RWPE2 (cell line): ENCODE measurements around the gene DHX30.

Experiments
- ATAC-seq: fragments of 200-7000 bp; cut with Tn5 transposase; 3 replicates; pipeline ENCODE4 v1.9.1; 2021; ENCODE audit warnings: low read depth
- DNase-seq: peaks from one replicate; pipeline ENCODE4 v3.0.0-alpha.2; 2020; ENCODE audit warnings: low spot score
- H3K27ac ChIP-seq: fragments of 450-650 bp; 2 replicates; pipeline ENCODE4 v1.5.1; 2017; ENCODE audit warnings: mild to moderate bottlenecking; ENCODE audit not compliant: poor library complexity, severe bottlenecking
- H3K27me3 ChIP-seq: fragments of 250-450 bp; sonication (Bioruptor Pico); 2 replicates; pipeline ENCODE4 v1.5.1; 2021; ENCODE audit warnings: mild to moderate bottlenecking, moderate library complexity; ENCODE audit not compliant: insufficient read depth, poor library complexity, severe bottlenecking
- H3K36me3 ChIP-seq: fragments of 250-450 bp; sonication (Bioruptor Pico); 2 replicates; pipeline ENCODE4 v1.5.1; 2020; ENCODE audit warnings: low read depth, mild to moderate bottlenecking, moderate library complexity
- H3K4me1 ChIP-seq: fragments of 250-450 bp; sonication (Bioruptor Pico); 2 replicates; pipeline ENCODE4 v1.5.1; 2021; ENCODE audit warnings: mild to moderate bottlenecking, moderate library complexity; ENCODE audit not compliant: insufficient read depth, poor library complexity, severe bottlenecking
- H3K4me3 ChIP-seq: fragments of 250-450 bp; sonication (Bioruptor Pico); 2 replicates; pipeline ENCODE4 v1.5.1; 2021; ENCODE audit warnings: mild to moderate bottlenecking, moderate library complexity; ENCODE audit not compliant: severe bottlenecking
- H3K9me3 ChIP-seq: fragments of 250-450 bp; sonication (Bioruptor Pico); 2 replicates; pipeline ENCODE4 v1.5.1; 2021; ENCODE audit warnings: mild to moderate bottlenecking, moderate library complexity; ENCODE audit not compliant: severe bottlenecking
- CTCF ChIP-seq: fragments of 450-650 bp; IDR thresholded peaks from one replicate; pipeline ENCODE4 v1.5.1; 2017; ENCODE audit warnings: mild to moderate bottlenecking, moderate library complexity; ENCODE audit not compliant: poor library complexity, severe bottlenecking

DHX30 gene

GRCh38 chr3:47874438-47874837, 71.5 kb downstream of the DHX30 start:
- no peaks in the 10 kb centered on the region for H3K4me1 ChIP-seq
- ATAC-seq (no peak), DNase-seq (no peak)
- H3K27ac ChIP-seq, result no peak overlapping the region
- H3K4me3 ChIP-seq, result no peak overlapping the region
- no peaks in the 10 kb centered on the region for H3K9me3 ChIP-seq
- TF ChIP-seq CTCF, result no peak
- peaks cover 96% of the 10 kb centered on the region for H3K36me3 ChIP-seq
- H3K27me3 ChIP-seq, result no peaks in the 10 kb centered on the region

GRCh38 chr3:47874913-47875312, 72.0 kb downstream of the DHX30 start:
- no peak for DNase-seq
- no peak for ATAC-seq
- TF ChIP-seq CTCF, result no peak
- Histone ChIP-seq H3K4me3 (no peak overlapping the region), H3K9me3 (no peaks in the 10 kb centered on the region), H3K27me3 (no peaks in the 10 kb centered on the region), H3K27ac (no peak overlapping the region), H3K36me3 (peaks cover 97% of the 10 kb centered on the region), H3K4me1 (no peaks in the 10 kb centered on the region)

- no peak overlapping the region for H3K4me3 ChIP-seq
- H3K27me3 ChIP-seq, result no peaks in the 10 kb centered on the region
- H3K9me3 ChIP-seq, result no peaks in the 10 kb centered on the region
- peaks cover 82% of the 10 kb centered on the region for H3K36me3 ChIP-seq
- peak; percentile 12; the same call in 1 of the 3 replicates for ATAC-seq
- peak overlapping the region; percentile 4 for H3K27ac ChIP-seq
- no peak for DNase-seq
- no peaks in the 10 kb centered on the region for H3K4me1 ChIP-seq
- no peak for TF ChIP-seq CTCF
Measured at GRCh38 chr3:47877290-47877689, 74.4 kb downstream of the DHX30 start.

- Histone ChIP-seq H3K4me1 (no peaks in the 10 kb centered on the region), H3K27ac (peak overlapping the region; percentile 4), H3K27me3 (no peaks in the 10 kb centered on the region), H3K4me3 (no peak overlapping the region), H3K36me3 (peaks cover 81% of the 10 kb centered on the region), H3K9me3 (no peaks in the 10 kb centered on the region)
- DNase-seq (no peak), ATAC-seq (no peak)
- TF ChIP-seq CTCF, result no peak
Measured at GRCh38 chr3:47877719-47878118, 74.8 kb downstream of the DHX30 start.

- Histone ChIP-seq H3K27me3 (no peaks in the 10 kb centered on the region), H3K9me3 (no peaks in the 10 kb centered on the region), H3K4me3 (no peak overlapping the region), H3K4me1 (no peaks in the 10 kb centered on the region), H3K36me3 (peaks cover 59% of the 10 kb centered on the region), H3K27ac (no peak overlapping the region)
- no peak for TF ChIP-seq CTCF
- ATAC-seq (no peak), DNase-seq (no peak)
Measured at GRCh38 chr3:47882338-47882737, 79.4 kb downstream of the DHX30 start.
